IPS DF 19.7 (cell line): ENCODE measurements around the gene MOV10.

Experiments
- DNase-seq: peaks from one replicate; pipeline ENCODE4 v3.0.0-alpha.2; 2013; ENCODE audit warnings: low read depth, low spot score

MOV10 gene

GRCh38 chr1:112729909-112730308, 55.5 kb downstream of the MOV10 start:
- DNase-seq, result no peak

GRCh38 chr1:112731451-112731850, 57.0 kb downstream of the MOV10 start:
- no peak for DNase-seq

GRCh38 chr1:112735752-112736151, 61.3 kb downstream of the MOV10 start:
- DNase-seq, result no peak

- no peak for DNase-seq
Observed at GRCh38 chr1:112737573-112737972, 63.1 kb downstream of the MOV10 start.

GRCh38 chr1:112743174-112744008, 68.9 kb downstream of the MOV10 start:
- DNase-seq, result no peak

GRCh38 chr1:112744009-112744578, 69.6 kb downstream of the MOV10 start:
- DNase-seq, result no peak

GRCh38 chr1:112748396-112748795, 73.9 kb downstream of the MOV10 start:
- DNase-seq, result no peak
